ENCODE results near the gene COMT.

COMT gene

GRCh38 chr22:19996694-19997384 is 55.3 kb downstream of the COMT start:
- Histone ChIP-seq H3K36me3 (no peaks in the 10 kb centered on the region), H3K9ac (no peak overlapping the region; a peak in 1 of 22 replicates), H3K4me2 (peak overlapping the region; percentile 28 to 84 (median 75); a peak in 20 of 22 replicates), H3K4me3 (no peak overlapping the region), H4K20me1 (peaks cover 0 to 11% (median 0%) of the 10 kb centered on the region in 11 experiments; a peak in 5 of 22 replicates), H3K27ac (no peak overlapping the region), H3K4me1 (peaks cover 32 to 91% (median 81%) of the 10 kb centered on the region in 10 experiments), H3K9me3 (replicated peaks in 1 of 11) (no peaks in the 10 kb centered on the region), H3K27me3 (peaks cover 0 to 9% (median 0%) of the 10 kb centered on the region in 11 experiments; a peak in 2 of 22 replicates)
- no peak for TF ChIP-seq Cebpa-rat (IDR thresholded peaks at IDR 0.05)

GRCh38 chr22:19997561-19998231 is 56.1 kb downstream of the COMT start:
- peaks cover 37 to 91% (median 81%) of the 10 kb centered on the region in 10 experiments for H3K4me1 ChIP-seq
- peaks cover 0 to 15% (median 0%) of the 10 kb centered on the region in 11 experiments; a peak in 2 of 22 replicates for H3K27me3 ChIP-seq
- H3K9ac ChIP-seq: peak overlapping the region in 4 of 11 experiments; percentile 2 to 53 (median 32); a peak in 3 of 22 replicates
- H3K4me3 ChIP-seq: no peak overlapping the region
- no peaks in the 10 kb centered on the region for H3K36me3 ChIP-seq
- peak overlapping the region; percentile 5 to 84 (median 75); a peak in 20 of 22 replicates for H3K4me2 ChIP-seq
- no peak overlapping the region for H3K27ac ChIP-seq
- TF ChIP-seq Cebpa-rat (IDR thresholded peaks at IDR 0.05): no peak
- peaks cover 0 to 11% (median 0%) of the 10 kb centered on the region in 11 experiments; a peak in 5 of 22 replicates for H4K20me1 ChIP-seq
- peaks cover 0 to 6% (median 0%) of the 10 kb centered on the region in 11 experiments; a peak in 4 of 22 replicates for H3K9me3 ChIP-seq (replicated peaks in 1 of 11)

- Histone ChIP-seq H3K27ac (no peak overlapping the region), H3K27me3 (peaks cover 0 to 15% (median 0%) of the 10 kb centered on the region in 11 experiments; a peak in 2 of 22 replicates), H4K20me1 (peaks cover 0 to 11% (median 0%) of the 10 kb centered on the region in 11 experiments; a peak in 5 of 22 replicates), H3K4me3 (no peak overlapping the region; a peak in 1 of 20 replicates), H3K4me2 (peak overlapping the region; percentile 5 to 84 (median 75)), H3K9ac (peak overlapping the region in 7 of 11 experiments; percentile 2 to 53 (median 23); a peak in 5 of 22 replicates), H3K36me3 (0 out of 22 replicates have a peak, but pooled peaks cover 0 to 4% (median 0%) of the 10 kb centered on the region in 11 experiments), H3K4me1 (peaks cover 37 to 88% (median 80%) of the 10 kb centered on the region in 10 experiments), H3K9me3 (replicated peaks in 1 of 11) (peaks cover 4 to 13% (median 5%) of the 10 kb centered on the region in 11 experiments; a peak in 20 of 22 replicates)
- TF ChIP-seq Cebpa-rat (IDR thresholded peaks at IDR 0.05): no peak
Measured at GRCh38 chr22:19998232-19998951, 56.8 kb downstream of the COMT start.

- peaks cover 37 to 85% (median 80%) of the 10 kb centered on the region in 10 experiments for H3K4me1 ChIP-seq
- peaks cover 0 to 11% (median 0%) of the 10 kb centered on the region in 11 experiments; a peak in 5 of 22 replicates for H4K20me1 ChIP-seq
- peaks cover 0 to 7% (median 0%) of the 10 kb centered on the region in 11 experiments; a peak in 3 of 22 replicates for H3K36me3 ChIP-seq
- peaks cover 11 to 21% (median 13%) of the 10 kb centered on the region in 11 experiments for H3K9me3 ChIP-seq (replicated peaks in 1 of 11)
- H3K9ac ChIP-seq: peak overlapping the region in 3 of 11 experiments; percentile 2 to 23 (median 2); a peak in 3 of 22 replicates
- H3K4me3 ChIP-seq: no peak overlapping the region
- peak overlapping the region; percentile 5 to 93 (median 75); a peak in 20 of 22 replicates for H3K4me2 ChIP-seq
- TF ChIP-seq Cebpa-rat (IDR thresholded peaks at IDR 0.05): no peak
- peaks cover 0 to 15% (median 0%) of the 10 kb centered on the region in 11 experiments; a peak in 2 of 22 replicates for H3K27me3 ChIP-seq
- no peak overlapping the region for H3K27ac ChIP-seq
Measured at GRCh38 chr22:19998991-19999820, 57.6 kb downstream of the COMT start.

- H3K36me3 ChIP-seq: peaks cover 0 to 12% (median 0%) of the 10 kb centered on the region in 11 experiments; a peak in 3 of 22 replicates
- peaks cover 0 to 11% (median 0%) of the 10 kb centered on the region in 11 experiments; a peak in 5 of 22 replicates for H4K20me1 ChIP-seq
- no peak for TF ChIP-seq Cebpa-rat (IDR thresholded peaks at IDR 0.05)
- peaks cover 16 to 27% (median 21%) of the 10 kb centered on the region in 11 experiments for H3K9me3 ChIP-seq (replicated peaks in 1 of 11)
- H3K27me3 ChIP-seq: peaks cover 0 to 15% (median 0%) of the 10 kb centered on the region in 11 experiments; a peak in 2 of 22 replicates
- peak overlapping the region in 3 of 11 experiments; percentile 32 to 49 (median 44); a peak in 3 of 22 replicates for H3K9ac ChIP-seq
- peak overlapping the region; percentile 55 to 93 (median 76) for H3K4me2 ChIP-seq
- H3K4me3 ChIP-seq: no peak overlapping the region
- peak overlapping the region in 2 of 11 experiments; percentile 28 to 35; a peak in 3 of 22 replicates for H3K27ac ChIP-seq
- H3K4me1 ChIP-seq: peaks cover 41 to 78% (median 73%) of the 10 kb centered on the region in 10 experiments
Measured at GRCh38 chr22:20000246-20001081, 58.9 kb downstream of the COMT start.

GRCh38 chr22:20001082-20001638 is 59.6 kb downstream of the COMT start:
- Histone ChIP-seq H3K9ac (peak overlapping the region in 4 of 11 experiments; percentile 37 to 49 (median 44); a peak in 6 of 22 replicates), H3K4me1 (peaks cover 35 to 74% (median 66%) of the 10 kb centered on the region in 10 experiments), H3K4me2 (peak overlapping the region; percentile 55 to 93 (median 76)), H3K36me3 (peaks cover 0 to 12% (median 0%) of the 10 kb centered on the region in 11 experiments; a peak in 3 of 22 replicates), H3K4me3 (no peak overlapping the region), H3K27me3 (peaks cover 0 to 15% (median 0%) of the 10 kb centered on the region in 11 experiments; a peak in 2 of 22 replicates), H4K20me1 (peaks cover 0 to 11% (median 0%) of the 10 kb centered on the region in 11 experiments; a peak in 5 of 22 replicates), H3K9me3 (replicated peaks in 1 of 11) (peaks cover 16 to 27% (median 21%) of the 10 kb centered on the region in 11 experiments), H3K27ac (peak overlapping the region in 2 of 11 experiments; percentile 28 to 35; a peak in 3 of 22 replicates)
- TF ChIP-seq Cebpa-rat (IDR thresholded peaks at IDR 0.05): no peak

Data from BLaER1 treated with 17β-estradiol and CSF1 and Interleukin-3, amounts not matched to agents 10 nM and 100 nM (cell line).